GM12864 (cell line): Measurements from ENCODE around the gene ACAA1.

Source experiments
- DNase-seq: peaks from one replicate; pipeline ENCODE4 v3.0.0-alpha.2; 2011; ENCODE audit warnings: low read depth
- H3K4me3 ChIP-seq: 2 replicates; pipeline ENCODE4 v1.5.1; 2011; ENCODE audit warnings: mild to moderate bottlenecking, low read depth, low read length, control low read depth
- TF ChIP-seq, protein P1 (sequence below): IDR thresholded peaks from 2 replicates; pipeline ENCODE4 v1.5.1; 2011; ENCODE audit warnings: low read depth, mild to moderate bottlenecking, moderate library complexity, low read length, control low read depth, inconsistent platforms; ENCODE audit errors: missing control alignments

ACAA1 gene

DNA sequence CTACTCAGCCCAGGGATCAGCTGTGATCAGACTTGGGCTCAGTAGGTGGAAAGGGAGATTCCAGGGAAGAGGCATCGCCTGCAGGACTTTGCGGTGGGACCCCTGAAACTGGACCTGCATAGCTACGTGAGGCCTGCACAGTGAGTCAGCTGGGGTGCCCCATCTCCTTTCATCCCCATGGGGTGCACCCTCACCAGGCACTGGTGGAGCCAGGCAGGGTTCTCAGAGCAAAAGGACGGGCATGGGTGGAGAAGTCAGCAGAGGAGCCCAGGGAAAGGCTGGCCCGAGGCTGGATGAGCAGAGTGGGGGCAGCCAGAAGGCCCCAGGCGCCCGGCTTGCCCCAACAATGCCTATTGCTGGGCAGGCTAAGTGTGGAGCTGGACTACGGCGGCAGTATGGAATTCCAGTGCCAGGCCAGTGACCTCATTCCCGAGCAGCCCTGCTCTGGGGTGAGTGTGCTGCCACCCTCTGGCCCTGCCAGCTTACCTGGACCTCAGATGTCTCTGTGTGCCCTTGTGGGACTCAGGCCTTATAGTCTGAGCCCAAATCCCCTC lies 19.7 kb downstream of the ACAA1 start:
- TF ChIP-seq, protein P1, sequence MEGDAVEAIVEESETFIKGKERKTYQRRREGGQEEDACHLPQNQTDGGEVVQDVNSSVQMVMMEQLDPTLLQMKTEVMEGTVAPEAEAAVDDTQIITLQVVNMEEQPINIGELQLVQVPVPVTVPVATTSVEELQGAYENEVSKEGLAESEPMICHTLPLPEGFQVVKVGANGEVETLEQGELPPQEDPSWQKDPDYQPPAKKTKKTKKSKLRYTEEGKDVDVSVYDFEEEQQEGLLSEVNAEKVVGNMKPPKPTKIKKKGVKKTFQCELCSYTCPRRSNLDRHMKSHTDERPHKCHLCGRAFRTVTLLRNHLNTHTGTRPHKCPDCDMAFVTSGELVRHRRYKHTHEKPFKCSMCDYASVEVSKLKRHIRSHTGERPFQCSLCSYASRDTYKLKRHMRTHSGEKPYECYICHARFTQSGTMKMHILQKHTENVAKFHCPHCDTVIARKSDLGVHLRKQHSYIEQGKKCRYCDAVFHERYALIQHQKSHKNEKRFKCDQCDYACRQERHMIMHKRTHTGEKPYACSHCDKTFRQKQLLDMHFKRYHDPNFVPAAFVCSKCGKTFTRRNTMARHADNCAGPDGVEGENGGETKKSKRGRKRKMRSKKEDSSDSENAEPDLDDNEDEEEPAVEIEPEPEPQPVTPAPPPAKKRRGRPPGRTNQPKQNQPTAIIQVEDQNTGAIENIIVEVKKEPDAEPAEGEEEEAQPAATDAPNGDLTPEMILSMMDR = no peak
- H3K4me3 ChIP-seq = no peak overlapping the region
- no peak for DNase-seq

GRCh38 chr3:38116471-38117162 lies 20.3 kb downstream of the ACAA1 start:
- H3K4me3 ChIP-seq = no peak overlapping the region
- TF ChIP-seq, protein P1 = no peak
- DNase-seq = no peak

- H3K4me3 ChIP-seq = no peak overlapping the region
- DNase-seq = no peak
- TF ChIP-seq, protein P1 = no peak
Observed at GRCh38 chr3:38115645-38116427, 21.1 kb downstream of the ACAA1 start.

GRCh38 chr3:38114875-38115644 lies 21.9 kb downstream of the ACAA1 start:
- H3K4me3 ChIP-seq = no peak overlapping the region

GRCh38 chr3:38114052-38114874 lies 22.7 kb downstream of the ACAA1 start:
- no peak for DNase-seq
- no peak overlapping the region for H3K4me3 ChIP-seq
- TF ChIP-seq, protein P1 = no peak

More at GRCh38 chr3:38114875-38115644, 21.9 kb downstream of the ACAA1 start:
- TF ChIP-seq, protein P1 = no peak
- no peak for DNase-seq

GRCh38 chr3:38112378-38112761 lies 24.6 kb downstream of the ACAA1 start:
- no peak for DNase-seq
- TF ChIP-seq, protein P1 = no peak
- no peak overlapping the region for H3K4me3 ChIP-seq
